Measurements from ENCODE around the gene AXIN1. TPM values are rescaled to one million over a fixed set of nuclear protein-coding genes. Genes with fewer than 3 reads are reported as not detected.

Gene AXIN1
- total RNA-seq, 1 experiment from 2014 or later, result 50.3 TPM

DNA sequence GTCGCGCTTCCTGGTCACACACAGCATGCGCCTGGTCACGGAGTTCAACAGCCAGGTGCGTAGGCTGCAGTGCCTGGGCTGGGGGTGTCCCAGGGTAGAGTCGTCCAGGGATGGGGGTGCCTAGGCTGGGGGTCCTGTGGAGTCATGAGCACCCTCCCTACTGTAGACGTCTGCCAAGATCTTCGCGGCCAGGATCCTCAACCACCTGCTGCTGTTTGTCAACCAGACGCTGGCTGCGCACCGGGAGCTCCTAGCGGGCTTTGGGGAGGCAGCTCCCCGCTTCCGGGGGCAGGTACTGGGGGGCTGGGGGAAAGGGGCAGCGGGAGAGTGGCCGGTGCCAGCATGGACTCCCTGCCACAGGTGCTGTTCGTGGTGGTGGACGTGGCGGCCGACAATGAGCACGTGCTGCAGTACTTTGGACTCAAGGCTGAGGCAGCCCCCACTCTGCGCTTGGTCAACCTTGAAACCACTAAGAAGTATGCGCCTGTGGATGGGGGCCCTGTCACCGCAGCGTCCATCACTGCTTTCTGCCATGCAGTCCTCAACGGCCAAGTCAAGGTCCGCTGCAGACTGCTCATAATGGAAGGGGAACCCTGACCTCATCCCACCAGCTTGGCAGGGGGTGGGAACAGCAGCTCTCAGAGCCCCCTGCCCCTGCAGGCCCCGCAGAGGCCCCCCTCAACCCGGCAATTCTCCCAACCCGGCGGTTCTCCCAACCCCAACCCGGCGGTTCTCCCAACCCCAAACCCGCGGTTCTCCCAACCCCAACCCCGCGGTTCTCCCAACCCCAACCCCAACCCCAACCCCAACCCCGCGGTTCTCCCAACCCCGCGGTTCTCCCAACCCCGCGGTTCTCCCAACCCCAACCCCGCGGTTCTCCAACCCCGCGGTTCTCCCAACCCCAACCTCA is 67.1 kb downstream of the AXIN1 start (continued):
- no peak for TF ChIP-seq NR3C1 (CRISPR knock-in tag; conservative IDR thresholded peaks at IDR 0.05; ENCODE audit: low read depth)
- TF ChIP-seq, protein P1, sequence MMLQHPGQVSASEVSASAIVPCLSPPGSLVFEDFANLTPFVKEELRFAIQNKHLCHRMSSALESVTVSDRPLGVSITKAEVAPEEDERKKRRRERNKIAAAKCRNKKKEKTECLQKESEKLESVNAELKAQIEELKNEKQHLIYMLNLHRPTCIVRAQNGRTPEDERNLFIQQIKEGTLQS (CRISPR knock-in tag; conservative IDR thresholded peaks at IDR 0.05), result no peak

DNA sequence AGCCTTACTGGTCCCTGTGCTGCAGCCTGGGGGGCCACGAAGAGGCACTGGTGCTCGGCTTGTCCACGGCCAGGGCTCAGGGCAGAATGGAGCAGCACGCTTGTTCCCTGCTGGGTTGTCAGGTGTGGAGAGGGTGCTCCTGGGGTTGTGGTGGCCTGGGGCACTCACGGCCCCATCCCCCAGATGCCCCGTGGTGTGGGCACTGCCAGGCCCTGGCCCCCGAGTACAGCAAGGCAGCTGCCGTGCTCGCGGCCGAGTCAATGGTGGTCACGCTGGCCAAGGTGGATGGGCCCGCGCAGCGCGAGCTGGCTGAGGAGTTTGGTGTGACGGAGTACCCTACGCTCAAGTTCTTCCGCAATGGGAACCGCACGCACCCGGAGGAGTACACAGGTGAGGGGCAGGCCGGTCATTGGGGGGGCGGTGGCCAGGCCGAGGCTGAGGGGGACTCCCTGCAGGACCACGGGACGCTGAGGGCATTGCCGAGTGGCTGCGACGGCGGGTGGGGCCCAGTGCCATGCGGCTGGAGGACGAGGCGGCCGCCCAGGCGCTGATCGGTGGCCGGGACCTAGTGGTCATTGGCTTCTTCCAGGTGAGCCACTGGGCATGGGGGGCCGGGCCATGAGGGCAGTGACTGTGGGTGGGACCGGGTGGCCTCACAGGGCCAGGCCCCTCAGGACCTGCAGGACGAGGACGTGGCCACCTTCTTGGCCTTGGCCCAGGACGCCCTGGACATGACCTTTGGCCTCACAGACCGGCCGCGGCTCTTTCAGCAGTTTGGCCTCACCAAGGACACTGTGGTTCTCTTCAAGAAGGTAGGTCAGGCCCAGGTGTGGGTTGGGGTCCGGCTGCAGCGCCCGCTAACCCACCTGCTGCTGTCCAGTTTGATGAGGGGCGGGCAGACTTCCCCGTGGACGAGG is 68.1 kb downstream of the AXIN1 start:
- no peak overlapping the region for H3K4me3 Mint-ChIP-seq
- H3K27ac Mint-ChIP-seq, result no peak overlapping the region
- H3K9me3 Mint-ChIP-seq, result no peaks in the 10 kb centered on the region
- ChIA-PET POLR2A (no interaction called here), CTCF (interaction anchor here (1.0 kb wide), 1 partner anchor 68 kb away, joined by 6 read pairs; no protein-coding TSS in a partner anchor)
- H3K4me1 Mint-ChIP-seq, result no peaks in the 10 kb centered on the region
- no peak for ATAC-seq
- peaks cover 16% of the 10 kb centered on the region for H3K27me3 Mint-ChIP-seq (ENCODE audit: low read depth)
- TF ChIP-seq MXD4 (CRISPR knock-in tag; IDR thresholded peaks at IDR 0.05; ENCODE audit: borderline replicate concordance), result no peak
- TF ChIP-seq, protein P2, sequence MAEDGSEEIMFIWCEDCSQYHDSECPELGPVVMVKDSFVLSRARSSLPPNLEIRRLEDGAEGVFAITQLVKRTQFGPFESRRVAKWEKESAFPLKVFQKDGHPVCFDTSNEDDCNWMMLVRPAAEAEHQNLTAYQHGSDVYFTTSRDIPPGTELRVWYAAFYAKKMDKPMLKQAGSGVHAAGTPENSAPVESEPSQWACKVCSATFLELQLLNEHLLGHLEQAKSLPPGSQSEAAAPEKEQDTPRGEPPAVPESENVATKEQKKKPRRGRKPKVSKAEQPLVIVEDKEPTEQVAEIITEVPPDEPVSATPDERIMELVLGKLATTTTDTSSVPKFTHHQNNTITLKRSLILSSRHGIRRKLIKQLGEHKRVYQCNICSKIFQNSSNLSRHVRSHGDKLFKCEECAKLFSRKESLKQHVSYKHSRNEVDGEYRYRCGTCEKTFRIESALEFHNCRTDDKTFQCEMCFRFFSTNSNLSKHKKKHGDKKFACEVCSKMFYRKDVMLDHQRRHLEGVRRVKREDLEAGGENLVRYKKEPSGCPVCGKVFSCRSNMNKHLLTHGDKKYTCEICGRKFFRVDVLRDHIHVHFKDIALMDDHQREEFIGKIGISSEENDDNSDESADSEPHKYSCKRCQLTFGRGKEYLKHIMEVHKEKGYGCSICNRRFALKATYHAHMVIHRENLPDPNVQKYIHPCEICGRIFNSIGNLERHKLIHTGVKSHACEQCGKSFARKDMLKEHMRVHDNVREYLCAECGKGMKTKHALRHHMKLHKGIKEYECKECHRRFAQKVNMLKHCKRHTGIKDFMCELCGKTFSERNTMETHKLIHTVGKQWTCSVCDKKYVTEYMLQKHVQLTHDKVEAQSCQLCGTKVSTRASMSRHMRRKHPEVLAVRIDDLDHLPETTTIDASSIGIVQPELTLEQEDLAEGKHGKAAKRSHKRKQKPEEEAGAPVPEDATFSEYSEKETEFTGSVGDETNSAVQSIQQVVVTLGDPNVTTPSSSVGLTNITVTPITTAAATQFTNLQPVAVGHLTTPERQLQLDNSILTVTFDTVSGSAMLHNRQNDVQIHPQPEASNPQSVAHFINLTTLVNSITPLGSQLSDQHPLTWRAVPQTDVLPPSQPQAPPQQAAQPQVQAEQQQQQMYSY (CRISPR knock-in tag; IDR thresholded peaks at IDR 0.05), result no peak
- TF ChIP-seq ZNF317 (CRISPR knock-in tag; IDR thresholded peaks at IDR 0.05; ENCODE audit: borderline replicate concordance, low read depth), result no peak
- no peak for TF ChIP-seq RORB (CRISPR knock-in tag; IDR thresholded peaks at IDR 0.05)
- TF ChIP-seq TEAD4 (CRISPR knock-in tag; IDR thresholded peaks at IDR 0.05), result no peak
- 0 out of 2 replicates have a peak, but pooled peaks have one; percentile 4 for TF ChIP-seq FOXP1 (CRISPR knock-in tag; IDR thresholded peaks at IDR 0.05; ENCODE audit: borderline replicate concordance)
- peaks cover 15% of the 10 kb centered on the region for H3K36me3 Mint-ChIP-seq
- DNase-seq (ENCODE audit: low spot score), result no peak

DNA sequence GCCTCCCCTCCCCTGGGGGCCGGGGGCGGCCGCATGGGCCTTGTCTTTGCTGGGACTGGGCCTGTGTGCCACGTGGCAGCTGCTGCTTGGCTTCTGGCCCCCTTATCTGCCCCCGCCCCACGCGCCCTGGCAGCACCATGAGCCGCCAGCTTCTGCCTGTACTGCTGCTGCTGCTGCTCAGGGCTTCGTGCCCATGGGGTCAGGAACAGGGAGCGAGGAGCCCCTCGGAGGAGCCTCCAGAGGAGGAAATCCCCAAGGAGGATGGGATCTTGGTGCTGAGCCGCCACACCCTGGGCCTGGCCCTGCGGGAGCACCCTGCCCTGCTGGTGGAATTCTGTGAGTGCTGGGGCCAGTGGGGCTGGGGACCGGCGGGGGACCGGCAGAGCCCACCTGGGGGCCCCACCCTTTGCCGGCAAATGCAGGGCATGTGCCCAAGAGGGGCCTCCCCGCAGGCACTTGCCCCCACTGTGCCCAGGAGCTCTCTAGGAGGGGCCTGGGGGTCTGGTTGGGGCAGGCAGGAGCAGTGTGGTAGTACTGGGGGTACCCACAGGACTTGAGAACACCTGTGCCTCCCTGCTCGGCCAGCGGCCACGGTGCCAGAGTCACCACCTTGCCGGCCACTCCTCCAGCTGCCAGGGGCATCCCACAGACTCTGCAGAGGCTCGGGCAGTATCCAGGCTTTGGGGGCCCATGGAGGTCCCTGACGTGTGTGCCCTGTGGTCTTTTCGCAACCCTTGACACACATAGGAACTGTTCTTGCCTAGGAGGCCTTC is 69.3 kb downstream of the AXIN1 start, which contains the start of gene PDIA2:
Gene PDIA2, plus strand, starts transcription at position 132 of the 773 bp plus-strand sequence. Its CDS starts 6 bp downstream, at position 138.
- CTCF ChIA-PET, result no interaction called here
- ATAC-seq, result no peak
- Mint-ChIP-seq H3K36me3 (peaks cover 15% of the 10 kb centered on the region), H3K4me1 (no peaks in the 10 kb centered on the region; the same call in 1 of the 2 replicates), H3K27me3 (ENCODE audit: low read depth) (peaks cover 23% of the 10 kb centered on the region), H3K9me3 (no peaks in the 10 kb centered on the region), H3K27ac (no peak within 1 kb of the TSS), H3K4me3 (no peak within 1 kb of the TSS)
- no peak for DNase-seq (ENCODE audit: low spot score)
- POLR2A ChIA-PET, result no interaction called here
- TF ChIP-seq GABPB1 (CRISPR knock-in tag; IDR thresholded peaks at IDR 0.05) (no peak), ZNF263 (CRISPR knock-in tag; IDR thresholded peaks at IDR 0.05; ENCODE audit: low read depth) (no peak), ZNF423 (CRISPR knock-in tag; IDR thresholded peaks at IDR 0.05) (no peak), IRF2 (CRISPR knock-in tag; IDR thresholded peaks at IDR 0.05; ENCODE audit: borderline replicate concordance, low read depth) (no peak), GTF2I (CRISPR knock-in tag; conservative IDR thresholded peaks at IDR 0.05) (no peak)
- TF ChIP-seq, protein P3, sequence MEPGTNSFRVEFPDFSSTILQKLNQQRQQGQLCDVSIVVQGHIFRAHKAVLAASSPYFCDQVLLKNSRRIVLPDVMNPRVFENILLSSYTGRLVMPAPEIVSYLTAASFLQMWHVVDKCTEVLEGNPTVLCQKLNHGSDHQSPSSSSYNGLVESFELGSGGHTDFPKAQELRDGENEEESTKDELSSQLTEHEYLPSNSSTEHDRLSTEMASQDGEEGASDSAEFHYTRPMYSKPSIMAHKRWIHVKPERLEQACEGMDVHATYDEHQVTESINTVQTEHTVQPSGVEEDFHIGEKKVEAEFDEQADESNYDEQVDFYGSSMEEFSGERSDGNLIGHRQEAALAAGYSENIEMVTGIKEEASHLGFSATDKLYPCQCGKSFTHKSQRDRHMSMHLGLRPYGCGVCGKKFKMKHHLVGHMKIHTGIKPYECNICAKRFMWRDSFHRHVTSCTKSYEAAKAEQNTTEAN (CRISPR knock-in tag; IDR thresholded peaks at IDR 0.05), result no peak
- TF ChIP-seq, protein P2 (CRISPR knock-in tag; IDR thresholded peaks at IDR 0.05), result no peak
- TF ChIP-seq, protein P4, sequence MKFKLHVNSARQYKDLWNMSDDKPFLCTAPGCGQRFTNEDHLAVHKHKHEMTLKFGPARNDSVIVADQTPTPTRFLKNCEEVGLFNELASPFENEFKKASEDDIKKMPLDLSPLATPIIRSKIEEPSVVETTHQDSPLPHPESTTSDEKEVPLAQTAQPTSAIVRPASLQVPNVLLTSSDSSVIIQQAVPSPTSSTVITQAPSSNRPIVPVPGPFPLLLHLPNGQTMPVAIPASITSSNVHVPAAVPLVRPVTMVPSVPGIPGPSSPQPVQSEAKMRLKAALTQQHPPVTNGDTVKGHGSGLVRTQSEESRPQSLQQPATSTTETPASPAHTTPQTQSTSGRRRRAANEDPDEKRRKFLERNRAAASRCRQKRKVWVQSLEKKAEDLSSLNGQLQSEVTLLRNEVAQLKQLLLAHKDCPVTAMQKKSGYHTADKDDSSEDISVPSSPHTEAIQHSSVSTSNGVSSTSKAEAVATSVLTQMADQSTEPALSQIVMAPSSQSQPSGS (CRISPR knock-in tag; IDR thresholded peaks at IDR 0.05; ENCODE audit: borderline replicate concordance, low read depth), result no peak

All from WTC11 (cell line).